ENCODE results near the gene IRGC. TPM values are rescaled to one million over a fixed set of nuclear protein-coding genes. Genes with fewer than 3 reads are reported as not detected.

Gene IRGC
- total RNA-seq, result not detected
- not detected for polyA plus RNA-seq (2013, experiment 1 of 2)
- polyA plus RNA-seq (2013, experiment 2 of 2), result not detected
- long read RNA-seq, experiment 1, result 0 reads
- long read RNA-seq, experiment 2, result 0 reads
- long read RNA-seq, experiment 3, result 0 reads
- long read RNA-seq, experiment 4, result 0 reads

- no peaks in the 10 kb centered on the region for H3K9me3 Mint-ChIP-seq
- no peaks in the 10 kb centered on the region for H3K4me1 ChIP-seq (ENCODE audit: control insufficient read depth, insufficient read depth, low read length)
These were observed at the start of gene IRGC for GRCh38 chr19:43715776-43716175. TSS of gene IRGC (plus strand) at chr19:43716076. CDS start at chr19:43718559, 2,483 bp downstream.

GRCh38 chr19:43667126-43667875 lies 48.6 kb upstream of the IRGC start:
- H3K27me3 ChIP-seq (ENCODE audit: control insufficient read depth, insufficient read depth, low read length, poor library complexity, severe bottlenecking), result no peaks in the 10 kb centered on the region
- H3K4me3 ChIP-seq (ENCODE audit: low read length), result peak overlapping the region; percentile 80
- H3K9me3 ChIP-seq (ENCODE audit: control insufficient read depth, low read length), result no peaks in the 10 kb centered on the region
- H3K9ac ChIP-seq (ENCODE audit: extremely low read depth, low read length, poor library complexity, severe bottlenecking), result peak overlapping the region; percentile 66
- 80 to 92% methylated on average over 19 to 26 of the region's 26 CpGs for WGBS, 2 experiments (ENCODE audit: insufficient coverage in 1 of 2, insufficient read length in 1 of 2)
- no peak for TF ChIP-seq CTCF (conservative IDR thresholded peaks at IDR 0.05)
- Mint-ChIP-seq H3K27me3 (ENCODE audit: insufficient read depth) (peaks cover 33% of the 10 kb centered on the region), H3K27ac (peak overlapping the region; percentile 97), H3K4me1 (peaks cover 26% of the 10 kb centered on the region), H3K9me3 (no peaks in the 10 kb centered on the region), H3K36me3 (ENCODE audit: low read depth) (peaks cover 23% of the 10 kb centered on the region), H3K4me3 (peak overlapping the region; percentile 68)
- H3K4me1 ChIP-seq (ENCODE audit: control insufficient read depth, insufficient read depth, low read length), result peaks cover 3% of the 10 kb centered on the region
- H3K36me3 ChIP-seq (ENCODE audit: control insufficient read depth, insufficient read depth, low read length), result peaks cover 30% of the 10 kb centered on the region
- H3K27ac ChIP-seq (ENCODE audit: low read depth, low read length), result no peak overlapping the region
- no peak for DNase-seq

More at GRCh38 chr19:43715776-43716175, at the start of gene IRGC:
- Histone ChIP-seq H3K36me3 (ENCODE audit: control insufficient read depth, insufficient read depth, low read length) (no peaks in the 10 kb centered on the region), H3K4me3 (ENCODE audit: low read length) (no peak within 1 kb of the TSS), H3K27me3 (ENCODE audit: control insufficient read depth, insufficient read depth, low read length, poor library complexity, severe bottlenecking) (no peaks in the 10 kb centered on the region), H3K9ac (ENCODE audit: extremely low read depth, low read length, poor library complexity, severe bottlenecking) (no peak within 1 kb of the TSS), H3K9me3 (ENCODE audit: control insufficient read depth, low read length) (no peaks in the 10 kb centered on the region), H3K27ac (ENCODE audit: low read depth, low read length) (no peak within 1 kb of the TSS)
- DNase-seq, result no peak
- Mint-ChIP-seq H3K4me1 (no peaks in the 10 kb centered on the region), H3K27me3 (ENCODE audit: insufficient read depth) (peaks cover 25% of the 10 kb centered on the region), H3K36me3 (ENCODE audit: low read depth) (no peaks in the 10 kb centered on the region), H3K27ac (no peak within 1 kb of the TSS), H3K4me3 (no peak within 1 kb of the TSS)
- WGBS, 2 experiments (ENCODE audit: insufficient coverage in 1 of 2, insufficient read length in 1 of 2), result 77 to 91% methylated on average over 3 to 4 of the region's 4 CpGs
- TF ChIP-seq CTCF (conservative IDR thresholded peaks at IDR 0.05), result no peak

DNA sequence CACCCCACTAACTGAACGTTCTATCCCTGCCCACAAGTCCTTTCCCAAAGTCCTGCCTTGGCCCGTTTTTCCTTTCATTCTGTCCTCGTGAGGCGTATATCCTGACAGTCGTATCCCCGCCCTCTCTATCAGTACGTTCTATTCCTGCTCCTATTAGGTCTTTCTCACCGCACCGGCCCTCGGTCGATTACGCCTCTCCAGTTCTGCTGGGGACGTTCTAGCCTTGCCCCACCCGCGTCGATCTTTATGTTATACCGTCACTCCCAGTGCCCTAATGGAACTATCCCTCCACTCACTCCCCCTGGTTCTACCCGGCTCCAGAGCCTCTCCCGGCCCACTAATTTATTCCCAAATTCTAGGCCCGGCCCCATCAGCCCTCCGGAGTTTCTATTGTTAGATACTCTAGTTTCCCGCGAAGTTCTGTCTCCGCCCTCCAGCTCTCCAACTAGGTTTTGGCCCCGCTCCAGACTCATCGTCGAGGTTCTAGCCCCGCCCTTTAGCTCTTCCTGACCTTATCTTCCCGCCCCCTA lies 47.9 kb upstream of the IRGC start:
- Mint-ChIP-seq H3K27ac (peak overlapping the region; percentile 97), H3K4me1 (peaks cover 26% of the 10 kb centered on the region), H3K27me3 (ENCODE audit: insufficient read depth) (peaks cover 33% of the 10 kb centered on the region), H3K36me3 (ENCODE audit: low read depth) (peaks cover 17% of the 10 kb centered on the region), H3K4me3 (peak overlapping the region; percentile 68), H3K9me3 (no peaks in the 10 kb centered on the region)
- peaks cover 25% of the 10 kb centered on the region for H3K36me3 ChIP-seq (ENCODE audit: control insufficient read depth, insufficient read depth, low read length)
- no peaks in the 10 kb centered on the region for H3K27me3 ChIP-seq (ENCODE audit: control insufficient read depth, insufficient read depth, low read length, poor library complexity, severe bottlenecking)
- WGBS, 2 experiments (ENCODE audit: insufficient coverage in 1 of 2, insufficient read length in 1 of 2), result 19 to 49% methylated on average over 19 to 29 of the region's 29 CpGs
- H3K9me3 ChIP-seq (ENCODE audit: control insufficient read depth, low read length), result no peaks in the 10 kb centered on the region
- no peak for DNase-seq
- TF ChIP-seq CTCF (conservative IDR thresholded peaks at IDR 0.05), result no peak
- H3K4me1 ChIP-seq (ENCODE audit: control insufficient read depth, insufficient read depth, low read length), result peaks cover 3% of the 10 kb centered on the region
- H3K27ac ChIP-seq (ENCODE audit: low read depth, low read length), result peak overlapping the region; percentile 72
- peak overlapping the region; percentile 80 for H3K4me3 ChIP-seq (ENCODE audit: low read length)
- H3K9ac ChIP-seq (ENCODE audit: extremely low read depth, low read length, poor library complexity, severe bottlenecking), result peak overlapping the region; percentile 66
